ENCODE data around the gene OR6C70.
"Not testable (repeated sequence)": the region's sequence is repeated elsewhere in the genome, so short reads cannot be mapped to it uniquely, and the experiment has no call there.

- TF ChIP-seq CTCF, POLR2A, POLR2AphosphoS5, EP300 (IDR thresholded peaks at IDR 0.05): not testable (repeated sequence)
These were observed 5.0 kb downstream of the OR6C70 start for GRCh38 chr12:55464926-55465325.
